Muscle of back (tissue), 11 donors: Measurements from ENCODE around the gene LARGE1. TPM values are rescaled to one million over a fixed set of nuclear protein-coding genes. Genes with fewer than 3 reads are reported as not detected.

Source experiments
- DNase-seq, 3 donors: peaks; one replicate each; pipeline versions ENCODE4 v3.0.0 to v3.0.0-alpha.2; 2013
- polyA plus RNA-seq, 10 donors: library from polyadenylated mRNA; unstranded; fragments of 120-200 nt; gene quantifications; one replicate each; pipeline ENCODE4 v1.2.1, GENCODE V29; 2013; ENCODE audit not compliant: insufficient read length in 10 of 10

LARGE1 gene
- polyA plus RNA-seq, 10 donors = 8.4 to 12.9 (median 10.3) TPM

DNA sequence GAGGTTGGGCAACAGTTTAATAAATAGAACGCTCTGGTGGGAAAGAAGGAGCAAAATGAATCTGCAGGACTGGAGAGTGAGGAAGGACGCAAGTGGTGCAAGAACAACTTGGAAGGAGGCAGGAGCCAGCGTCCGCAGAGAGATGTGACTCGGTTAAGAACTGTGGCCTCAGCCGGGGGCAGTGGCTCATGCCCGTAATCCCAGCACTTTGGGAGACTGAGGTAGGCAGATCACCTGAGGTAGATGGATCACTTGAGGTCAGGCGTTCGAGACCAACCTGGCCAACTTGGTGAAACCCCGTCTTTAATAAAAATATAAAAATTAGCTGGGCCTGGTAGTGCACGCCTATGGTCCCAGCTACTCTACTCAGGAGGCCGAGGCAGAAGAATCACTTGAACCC lies 319.7 kb downstream of the LARGE1 start:
- no peak for DNase-seq

- DNase-seq = no peak
Measured at GRCh38 chr22:33600113-33600512, 320.2 kb downstream of the LARGE1 start.

GRCh38 chr22:33599596-33599995 lies 320.7 kb downstream of the LARGE1 start:
- DNase-seq = peak in 1 of 3 donors; percentile 15

DNA sequence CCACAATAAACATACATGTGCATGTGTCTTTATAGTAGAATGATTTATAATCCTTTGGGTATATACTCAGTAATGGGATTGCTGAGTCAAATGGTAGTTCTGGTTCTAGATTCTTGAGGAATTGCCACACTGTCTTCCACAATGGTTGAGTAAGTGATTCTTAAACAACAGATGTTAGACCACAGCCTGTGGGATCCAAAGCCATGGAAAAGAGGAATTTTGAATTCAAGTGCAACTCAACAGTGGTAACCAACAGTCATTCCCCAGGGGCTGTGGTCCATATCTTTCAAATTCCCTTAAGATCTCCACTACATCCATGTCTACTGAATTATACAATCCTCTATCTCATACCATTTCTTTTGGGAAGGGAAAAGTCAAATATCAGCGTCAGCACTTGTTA lies 321.5 kb downstream of the LARGE1 start:
- DNase-seq = no peak

DNA sequence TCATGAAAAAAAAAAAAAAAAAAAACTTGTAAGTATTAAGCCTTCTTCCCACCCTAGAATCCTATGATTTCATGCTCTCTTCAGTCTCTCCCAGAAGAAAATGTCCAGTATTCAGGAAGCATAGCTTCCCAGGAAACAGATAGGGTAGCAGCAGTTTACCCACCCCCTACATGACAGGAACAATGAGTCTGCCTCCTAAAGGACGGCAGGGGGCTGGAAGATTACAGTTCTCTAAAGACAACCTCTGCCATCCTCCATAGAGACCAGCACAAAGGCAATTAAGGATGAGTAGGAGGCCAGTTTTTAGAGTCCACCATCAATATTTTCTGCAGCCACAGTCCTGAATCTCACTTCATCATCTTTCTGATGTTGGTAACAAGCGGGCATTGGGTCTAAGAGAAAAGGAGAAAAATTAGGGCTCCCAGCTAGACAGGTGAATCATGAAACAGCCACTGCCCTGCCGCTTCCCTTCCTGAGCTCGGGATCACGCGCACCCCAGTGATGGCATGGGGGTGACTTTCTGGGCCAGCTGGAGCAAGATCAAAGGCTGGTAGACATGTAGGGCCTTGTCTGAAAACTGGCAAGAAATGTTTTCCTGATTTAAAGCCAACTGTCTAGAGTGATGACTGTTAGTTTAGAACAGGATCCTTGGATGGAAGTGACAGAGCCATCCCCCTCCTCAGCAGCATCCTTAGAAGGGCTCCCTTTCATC lies 322.8 kb downstream of the LARGE1 start:
- no peak for DNase-seq

DNA sequence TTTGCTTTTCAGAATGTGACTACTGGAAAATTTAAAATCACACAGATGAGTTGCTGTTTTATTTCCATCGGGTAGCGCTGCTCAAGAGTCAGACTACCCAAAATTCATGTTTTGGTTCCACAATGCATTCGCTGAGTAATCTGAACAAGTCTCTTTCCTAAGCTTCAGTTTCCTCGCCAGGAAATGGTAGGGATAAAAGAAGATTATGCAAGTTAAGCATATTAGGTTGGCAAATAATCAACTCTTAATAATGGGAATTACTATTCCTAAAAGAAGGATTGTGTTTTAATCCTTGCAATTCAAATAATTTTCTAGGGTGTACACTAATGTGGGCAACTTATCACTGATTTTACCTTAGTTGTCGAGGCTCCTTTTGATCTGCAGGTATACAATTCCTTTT lies 326.5 kb downstream of the LARGE1 start:
- DNase-seq = no peak

DNA sequence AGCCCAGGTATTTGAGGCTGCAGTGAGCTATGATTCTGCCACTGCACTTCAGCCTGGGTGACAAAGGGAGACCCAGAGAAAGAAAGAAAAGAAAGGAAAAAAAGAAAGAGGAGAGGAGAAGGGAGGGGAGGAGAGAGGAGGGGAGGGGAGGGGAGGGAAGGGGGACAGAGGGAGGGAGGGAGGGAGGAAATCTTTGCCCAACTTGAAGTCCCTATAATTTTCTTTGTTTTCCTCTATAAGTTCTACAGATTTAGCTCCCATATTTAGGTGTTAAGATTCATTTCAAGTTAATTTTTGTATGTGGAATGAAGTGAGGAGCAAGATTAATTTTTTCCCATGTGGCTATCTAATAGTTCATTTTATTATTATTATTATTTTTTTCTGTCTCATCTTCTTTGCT lies 328.3 kb downstream of the LARGE1 start:
- no peak for DNase-seq

- DNase-seq = no peak
Measured at GRCh38 chr22:33589297-33589696, 331.0 kb downstream of the LARGE1 start.

DNA sequence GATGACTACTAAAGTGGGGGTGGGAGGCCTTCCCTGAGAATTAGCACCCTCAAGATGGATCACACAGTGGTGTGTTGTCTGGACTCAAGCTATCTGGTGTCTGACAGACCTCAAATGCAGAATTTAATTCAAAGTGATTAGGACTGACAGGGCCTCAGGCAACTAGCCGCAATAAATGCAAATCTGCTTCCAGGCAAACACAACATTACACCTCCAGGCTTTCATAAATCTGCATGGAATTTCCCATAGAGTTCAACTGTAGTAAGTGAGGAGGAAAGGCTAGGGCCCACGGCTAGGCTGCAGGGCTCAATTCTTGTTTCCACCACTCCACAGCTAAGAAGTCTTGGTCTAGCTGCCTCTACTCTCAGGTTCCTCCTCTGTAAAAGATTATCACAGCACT lies 331.4 kb downstream of the LARGE1 start:
- no peak for DNase-seq

DNA sequence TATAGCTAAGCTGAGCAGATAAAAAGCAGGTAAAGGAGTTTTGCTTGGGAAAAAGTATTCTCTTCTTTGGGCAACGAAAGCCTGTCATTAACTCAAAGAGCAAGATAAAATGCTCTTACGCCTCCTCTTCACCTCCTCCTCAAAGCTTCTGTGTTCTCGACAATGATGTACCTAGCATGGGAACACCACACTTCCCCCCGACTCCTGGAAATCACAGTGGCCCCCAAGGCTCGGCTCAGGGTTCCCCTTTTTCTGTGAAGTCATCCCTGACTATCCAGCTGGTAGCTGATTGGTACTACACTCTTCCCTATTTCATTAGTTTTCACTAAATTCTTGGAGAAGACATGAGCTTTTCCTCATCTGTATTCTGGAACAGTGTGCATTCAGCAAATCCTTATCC lies 336.1 kb downstream of the LARGE1 start:
- DNase-seq = no peak

DNA sequence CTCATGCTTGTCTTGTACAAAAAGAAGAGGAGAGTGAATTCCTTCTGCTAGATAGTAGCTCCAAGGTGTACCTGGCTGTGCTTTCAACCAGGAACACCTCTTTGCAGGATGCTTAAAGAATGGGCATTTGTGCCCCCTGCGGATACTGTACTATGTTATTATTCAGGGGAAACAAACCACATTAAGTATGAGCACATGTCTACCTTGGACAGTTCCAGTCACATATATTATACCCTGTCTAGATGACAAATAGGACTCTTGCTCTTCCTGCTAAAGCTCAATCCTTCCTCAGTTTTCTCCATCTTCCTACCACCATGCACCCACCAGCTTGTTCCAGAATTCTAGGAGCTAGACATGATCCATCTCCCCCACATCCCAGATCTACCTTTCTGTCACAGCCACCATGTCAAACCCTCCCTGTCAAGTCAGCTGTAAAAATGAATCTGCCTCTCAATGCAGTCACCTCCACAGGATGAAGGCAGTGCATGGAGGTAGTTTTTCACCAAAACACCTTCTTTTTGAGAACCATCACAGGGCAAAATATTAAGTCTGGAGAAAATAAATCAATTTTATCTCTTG lies 337.4 kb downstream of the LARGE1 start:
- no peak for DNase-seq

DNA sequence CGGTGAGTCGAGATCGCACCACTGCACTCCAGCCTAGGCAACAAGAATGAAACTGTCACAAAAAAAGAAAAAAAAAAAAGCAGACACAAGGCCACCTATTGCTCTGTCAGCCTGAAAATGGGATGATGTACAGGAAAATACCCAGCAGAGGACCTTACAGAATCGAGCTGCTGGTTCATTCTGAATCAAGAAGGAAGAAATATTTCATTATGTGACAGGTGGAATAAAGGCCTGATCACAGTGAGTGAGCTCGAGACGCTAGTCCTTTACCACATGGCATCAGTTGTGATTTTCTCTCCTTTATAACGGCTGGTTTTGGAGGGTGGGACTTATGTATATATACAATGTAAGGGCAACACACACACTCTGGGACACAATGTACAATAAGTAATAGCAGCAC lies 340.0 kb downstream of the LARGE1 start:
- no peak for DNase-seq

- DNase-seq = peak; percentile 13 to 29 (median 14)
Measured at GRCh38 chr22:33579448-33580093, 340.7 kb downstream of the LARGE1 start.

- no peak for DNase-seq
Measured at GRCh38 chr22:33578752-33579151, 341.5 kb downstream of the LARGE1 start.

DNA sequence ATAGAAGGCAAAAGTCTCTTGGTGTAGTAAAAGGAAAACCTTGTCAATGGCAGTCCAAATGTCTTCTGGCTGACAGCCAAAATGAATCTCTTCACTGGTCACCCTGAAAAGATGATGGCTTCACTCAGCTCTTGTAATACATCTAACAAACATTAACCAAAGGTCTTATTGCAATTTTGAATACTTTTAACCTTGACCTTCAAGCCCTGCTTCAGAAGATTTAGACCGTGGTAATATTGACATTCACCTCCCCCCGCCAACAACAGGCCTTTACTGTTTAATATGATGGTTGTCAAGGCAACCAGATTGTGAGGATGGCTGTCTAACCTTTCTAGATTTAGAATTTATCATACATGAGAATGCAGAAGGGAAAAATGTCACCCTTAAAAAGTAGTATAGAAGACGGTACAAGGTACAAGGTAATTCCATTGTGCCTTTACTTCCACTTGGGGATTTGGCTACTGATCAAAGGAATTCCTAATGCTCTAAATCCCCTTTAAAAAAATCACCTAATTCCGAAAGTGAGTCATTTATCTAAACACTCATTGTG lies 342.3 kb downstream of the LARGE1 start:
- no peak for DNase-seq

- DNase-seq = no peak
Measured at GRCh38 chr22:33576205-33576604, 344.1 kb downstream of the LARGE1 start.

- no peak for DNase-seq
Measured at GRCh38 chr22:33575771-33576170, 344.5 kb downstream of the LARGE1 start.

- DNase-seq = no peak
Measured at GRCh38 chr22:33575041-33575440, 345.2 kb downstream of the LARGE1 start.

DNA sequence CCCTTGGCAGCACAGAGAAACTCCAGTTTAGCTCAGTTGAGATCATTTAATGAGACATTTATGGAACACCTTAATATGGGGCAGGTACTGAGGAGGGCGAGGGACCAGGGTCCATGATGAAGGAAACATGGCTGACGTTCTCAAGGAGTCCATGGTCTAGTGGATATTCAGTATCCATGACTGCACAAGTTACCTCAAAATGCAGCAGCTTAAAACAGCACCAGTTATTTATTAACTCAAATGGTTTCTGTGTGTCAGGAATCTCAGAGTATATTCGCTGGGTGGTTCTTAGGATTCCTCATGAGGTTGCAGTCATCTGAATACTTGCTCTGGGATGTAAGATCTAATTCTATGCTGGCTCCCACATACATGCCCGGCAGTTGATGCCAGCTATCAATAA lies 346.8 kb downstream of the LARGE1 start:
- DNase-seq = no peak

- DNase-seq = no peak
Measured at GRCh38 chr22:33572086-33572485, 348.2 kb downstream of the LARGE1 start.

DNA sequence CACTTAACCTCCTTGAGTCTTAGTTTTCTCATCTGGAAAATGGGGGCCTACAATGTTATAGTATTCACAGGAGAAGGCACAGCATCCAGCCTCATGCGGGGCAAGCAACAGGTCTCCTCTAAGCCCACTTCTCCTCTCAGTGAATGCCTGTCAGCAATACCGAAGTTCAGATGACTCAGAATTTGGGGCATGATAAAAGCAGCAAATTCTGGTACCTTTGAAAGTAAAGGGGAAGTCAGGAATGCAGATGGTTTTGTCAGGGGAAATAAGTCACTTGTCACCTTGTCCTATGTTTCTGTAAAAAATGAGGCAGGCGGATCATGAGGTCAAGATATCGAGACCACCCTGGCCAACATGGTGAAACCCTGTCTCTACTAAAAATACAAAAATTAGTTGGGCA lies 350.2 kb downstream of the LARGE1 start:
- DNase-seq = no peak

DNA sequence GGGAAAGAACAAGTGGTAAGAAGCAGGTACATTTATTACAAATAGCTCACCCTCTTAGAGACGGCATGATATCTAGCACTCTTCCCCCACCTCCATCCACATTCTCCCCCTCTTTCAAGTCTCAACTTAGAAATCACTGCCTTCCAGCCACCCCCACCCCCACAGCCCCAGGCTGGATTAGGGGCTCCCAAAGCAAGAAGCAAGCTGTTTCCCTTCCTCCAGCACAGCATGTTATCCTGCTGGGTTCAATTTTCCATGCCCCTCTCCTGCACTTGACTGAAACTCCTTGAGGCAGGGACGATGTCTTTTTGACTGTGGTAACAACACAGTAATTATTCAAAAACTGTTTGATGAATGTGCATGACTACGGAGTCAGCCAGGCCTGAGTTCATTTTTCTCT lies 350.7 kb downstream of the LARGE1 start:
- DNase-seq = no peak

- no peak for DNase-seq
Measured at GRCh38 chr22:33569018-33569417, 351.3 kb downstream of the LARGE1 start.
